ENCODE measurements around the gene CHAT.

- no peak for TF ChIP-seq CTCF (IDR thresholded peaks at IDR 0.05)
- no peak for TF ChIP-seq REST (IDR thresholded peaks at IDR 0.05; ENCODE audit: insufficient read depth in 1 of 2, low read depth in 2 of 2, low read length in 1 of 2)
- TF ChIP-seq POLR2AphosphoS5 (IDR thresholded peaks at IDR 0.05; ENCODE audit: low read depth, low read length) = no peak
- TF ChIP-seq SIN3A (IDR thresholded peaks at IDR 0.05; ENCODE audit: borderline replicate concordance, insufficient read depth, low read depth, low read length) = no peak
- TF ChIP-seq TCF7L2 (IDR thresholded peaks at IDR 0.05; ENCODE audit: low read depth, low read length) = no peak
Observed at GRCh38 chr10:49661140-49661856, 47.5 kb downstream of the CHAT start.

Measured in Panc1 (cell line).